ENCODE results near the gene EMP3.

DNA sequence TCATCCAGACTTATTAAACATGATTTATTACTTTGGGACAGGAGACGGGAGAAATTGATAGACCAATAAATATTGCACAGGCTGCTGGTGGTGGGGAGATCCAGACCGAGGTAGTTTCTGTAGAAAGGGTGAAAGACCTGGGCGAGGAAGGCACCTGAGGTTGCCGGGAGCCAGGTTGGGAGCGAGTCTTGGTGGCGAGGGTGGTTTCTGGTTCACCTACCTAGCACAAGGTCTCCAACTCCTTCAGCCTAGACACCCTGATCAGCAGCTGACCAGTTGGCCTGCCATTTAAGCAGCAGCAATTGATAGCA lies 7.0 kb downstream of the EMP3 start:
- TF ChIP-seq, protein P1, sequence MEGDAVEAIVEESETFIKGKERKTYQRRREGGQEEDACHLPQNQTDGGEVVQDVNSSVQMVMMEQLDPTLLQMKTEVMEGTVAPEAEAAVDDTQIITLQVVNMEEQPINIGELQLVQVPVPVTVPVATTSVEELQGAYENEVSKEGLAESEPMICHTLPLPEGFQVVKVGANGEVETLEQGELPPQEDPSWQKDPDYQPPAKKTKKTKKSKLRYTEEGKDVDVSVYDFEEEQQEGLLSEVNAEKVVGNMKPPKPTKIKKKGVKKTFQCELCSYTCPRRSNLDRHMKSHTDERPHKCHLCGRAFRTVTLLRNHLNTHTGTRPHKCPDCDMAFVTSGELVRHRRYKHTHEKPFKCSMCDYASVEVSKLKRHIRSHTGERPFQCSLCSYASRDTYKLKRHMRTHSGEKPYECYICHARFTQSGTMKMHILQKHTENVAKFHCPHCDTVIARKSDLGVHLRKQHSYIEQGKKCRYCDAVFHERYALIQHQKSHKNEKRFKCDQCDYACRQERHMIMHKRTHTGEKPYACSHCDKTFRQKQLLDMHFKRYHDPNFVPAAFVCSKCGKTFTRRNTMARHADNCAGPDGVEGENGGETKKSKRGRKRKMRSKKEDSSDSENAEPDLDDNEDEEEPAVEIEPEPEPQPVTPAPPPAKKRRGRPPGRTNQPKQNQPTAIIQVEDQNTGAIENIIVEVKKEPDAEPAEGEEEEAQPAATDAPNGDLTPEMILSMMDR (IDR thresholded peaks at IDR 0.05), result no peak
- TF ChIP-seq POLR2AphosphoS5 (IDR thresholded peaks at IDR 0.05), result no peak
- TF ChIP-seq POLR2A (IDR thresholded peaks at IDR 0.05), result no peak
